Fibroblast of the conjunctiva (primary cell): ENCODE data around the gene GCFC2.
"Not testable (repeated sequence)": the region's sequence is repeated elsewhere in the genome, so short reads cannot be mapped to it uniquely, and the experiment has no call there.

Experiments used
- DNase-seq: peaks from one replicate; pipeline ENCODE4 v3.0.0-alpha.2; 2010; ENCODE audit warnings: low read depth

Gene GCFC2

GRCh38 chr2:75679556-75679955 lies 31.2 kb downstream of the GCFC2 start:
- no peak for DNase-seq

- DNase-seq, result no peak
Observed at GRCh38 chr2:75676464-75676863, 34.3 kb downstream of the GCFC2 start.

GRCh38 chr2:75675908-75676307 lies 34.8 kb downstream of the GCFC2 start:
- no peak for DNase-seq

- not testable (repeated sequence) for DNase-seq
Observed at GRCh38 chr2:75675423-75675822, 35.3 kb downstream of the GCFC2 start.

DNA sequence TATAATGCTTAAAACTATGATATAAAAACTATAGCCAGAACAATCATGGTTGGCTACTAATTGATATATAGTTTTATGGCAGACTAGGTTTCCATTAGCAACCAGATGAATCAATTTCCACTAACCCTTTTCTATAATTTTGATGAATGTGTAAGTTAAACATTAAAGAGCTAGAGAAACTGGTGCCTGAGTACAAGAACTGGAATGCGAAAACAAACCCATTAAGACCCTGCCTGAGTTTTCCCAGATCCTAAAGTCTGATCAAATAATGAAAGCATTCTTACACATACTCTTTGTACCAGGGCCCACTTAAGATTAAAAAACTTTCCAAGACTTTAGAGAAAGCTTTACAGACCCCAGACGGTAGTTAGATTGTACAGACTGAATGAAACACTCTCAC lies 42.8 kb downstream of the GCFC2 start:
- DNase-seq, result no peak

DNA sequence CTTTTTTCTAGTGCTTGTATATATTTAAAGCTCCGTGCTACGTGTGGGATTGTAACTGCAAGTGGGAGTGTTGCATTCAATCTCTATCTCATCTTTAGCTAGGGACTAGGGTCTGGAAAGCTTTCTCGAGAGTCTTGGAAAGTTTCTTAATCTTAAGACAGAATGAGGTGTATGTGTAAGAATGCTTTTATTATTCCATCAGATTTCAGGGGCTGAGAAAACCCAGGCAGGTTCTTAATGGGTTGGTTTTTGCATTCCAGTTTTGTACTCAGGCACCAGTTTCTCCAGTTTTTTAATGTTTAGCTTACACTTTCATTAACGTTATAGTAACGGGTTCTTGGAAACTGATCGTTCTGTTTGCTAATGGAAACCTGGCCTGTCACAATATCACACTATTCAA lies 43.8 kb downstream of the GCFC2 start:
- DNase-seq, result no peak

DNA sequence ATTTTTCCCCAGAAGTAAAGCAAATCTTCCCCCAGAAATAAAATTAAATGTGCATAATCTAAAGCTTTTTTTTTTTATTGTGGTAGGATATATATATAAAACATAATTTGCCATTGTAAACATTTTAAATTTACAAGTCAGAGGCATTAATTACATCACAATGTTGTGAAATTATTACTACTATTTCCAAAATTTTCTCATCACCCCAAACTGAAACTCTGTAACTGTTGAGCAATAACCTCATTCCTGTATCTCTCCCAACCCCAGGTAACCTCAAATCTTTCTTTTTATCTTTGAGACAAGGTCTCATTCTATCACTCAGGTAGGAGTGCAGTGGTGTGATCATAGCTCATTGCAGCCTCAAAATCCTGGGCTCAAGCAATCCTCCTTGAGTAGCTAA lies 52.9 kb downstream of the GCFC2 start:
- no peak for DNase-seq

- no peak for DNase-seq
Observed at GRCh38 chr2:75656563-75656962, 54.2 kb downstream of the GCFC2 start.

GRCh38 chr2:75655861-75656260 lies 54.9 kb downstream of the GCFC2 start:
- no peak for DNase-seq

- no peak for DNase-seq
Observed at GRCh38 chr2:75654012-75654411, 56.7 kb downstream of the GCFC2 start.

DNA sequence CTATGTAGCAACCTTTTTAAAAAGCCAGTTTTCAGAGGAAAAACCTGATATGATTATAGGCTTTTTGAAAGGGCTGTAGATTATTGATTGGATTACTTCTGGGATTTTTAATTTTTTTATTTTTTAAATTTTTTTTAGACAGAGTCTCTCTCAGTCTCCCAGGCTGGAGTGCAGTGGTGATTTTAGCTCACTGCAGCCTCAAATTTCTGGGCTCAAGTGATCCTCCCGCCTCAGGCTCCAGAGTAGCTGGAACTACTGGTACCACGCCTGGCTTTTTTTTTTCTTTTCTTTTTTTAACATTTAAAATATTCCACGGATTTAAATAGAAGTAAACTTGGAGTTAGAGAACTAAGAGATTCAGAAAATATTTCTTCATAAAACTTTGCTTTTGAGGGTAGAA lies 62.9 kb downstream of the GCFC2 start:
- DNase-seq, result no peak

DNA sequence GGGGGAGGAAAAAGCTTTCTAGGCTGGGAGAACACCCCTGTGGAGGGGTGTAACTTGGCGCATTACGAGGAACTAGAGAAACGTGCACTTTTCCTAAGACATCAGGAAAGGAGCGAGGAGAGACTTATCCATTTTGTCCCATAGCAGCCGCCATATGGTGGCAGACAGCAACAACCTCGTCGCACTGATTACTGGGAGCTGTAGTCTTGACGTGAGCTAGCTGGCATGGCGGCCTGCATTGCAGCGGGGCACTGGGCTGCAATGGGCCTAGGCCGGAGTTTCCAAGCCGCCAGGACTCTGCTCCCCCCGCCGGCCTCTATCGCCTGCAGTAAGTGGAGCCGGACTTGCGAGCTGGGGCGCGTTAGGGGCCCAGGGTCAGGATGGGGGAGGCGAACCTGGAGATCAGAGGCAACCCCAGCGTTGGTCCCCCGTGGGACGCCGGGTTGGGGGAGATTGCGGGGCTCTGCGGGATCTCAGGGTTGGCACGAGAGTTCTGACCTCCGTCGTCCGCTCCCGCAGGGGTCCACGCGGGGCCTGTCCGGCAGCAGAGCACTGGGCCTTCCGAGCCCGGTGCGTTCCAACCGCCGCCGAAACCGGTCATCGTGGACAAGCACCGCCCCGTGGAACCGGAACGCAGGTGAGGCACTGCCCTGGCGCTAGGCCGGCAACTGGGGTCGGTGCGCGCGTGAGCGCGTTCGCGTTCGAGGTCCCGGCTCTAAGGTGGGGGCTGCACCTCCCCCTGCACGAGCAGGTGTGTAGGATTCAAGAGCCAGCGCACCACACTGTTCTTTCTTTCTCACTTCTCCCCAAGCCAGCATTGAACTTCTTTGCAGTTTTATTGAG lies 63.9 kb downstream of the GCFC2 start, which contains the start of gene MRPL19:
TSS of gene MRPL19 (plus strand) at position 201 of the 843 bp plus-strand sequence. CDS start at position 226, 25 bp downstream.
- peak; percentile 82 for DNase-seq

GRCh38 chr2:75646090-75646582 lies 64.6 kb downstream of the GCFC2 start:
- no peak for DNase-seq

DNA sequence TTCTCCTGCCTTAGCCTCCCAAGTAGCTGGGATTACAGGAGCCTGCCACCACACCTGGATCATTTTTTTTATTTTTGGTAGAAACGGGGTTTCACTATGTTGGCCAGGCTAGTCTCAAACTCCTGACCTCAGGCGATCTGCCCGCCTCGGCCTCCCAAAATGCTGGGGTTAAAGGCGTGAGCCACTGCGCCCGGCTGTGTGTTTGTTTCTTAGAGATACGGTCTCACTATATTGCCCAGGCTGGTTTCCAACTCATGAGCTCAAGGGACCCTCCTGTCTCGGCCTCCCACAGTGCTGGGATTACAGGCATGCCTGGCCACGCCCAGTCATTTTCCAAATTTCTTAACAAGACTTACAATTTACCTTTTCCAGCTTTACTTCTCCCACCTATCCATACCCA lies 65.1 kb downstream of the GCFC2 start:
- no peak for DNase-seq

GRCh38 chr2:75643980-75644379 lies 66.7 kb downstream of the GCFC2 start:
- no peak for DNase-seq

GRCh38 chr2:75641587-75641986 lies 69.1 kb downstream of the GCFC2 start:
- no peak for DNase-seq

GRCh38 chr2:75640621-75641121 lies 70.0 kb downstream of the GCFC2 start:
- DNase-seq, result peak; percentile 62

DNA sequence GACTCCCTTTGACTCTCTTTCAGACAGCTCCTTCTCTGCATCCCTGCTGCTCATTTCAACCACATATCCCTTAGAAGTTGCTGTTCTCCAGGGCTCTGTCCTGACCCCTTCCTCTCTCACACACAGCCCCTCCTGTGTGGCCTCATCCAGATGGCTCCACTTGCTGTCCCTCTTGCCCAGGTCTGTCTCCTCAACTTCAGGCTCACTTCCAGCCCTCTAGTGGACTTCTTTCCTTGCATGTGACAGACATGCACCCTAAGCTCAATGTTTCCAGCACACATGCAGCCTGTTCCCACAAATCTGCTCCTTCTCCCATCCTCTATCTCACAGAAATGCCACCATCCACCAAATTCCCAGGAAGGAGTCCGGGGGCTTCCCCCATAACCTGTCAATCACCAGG lies 73.1 kb downstream of the GCFC2 start:
- DNase-seq, result no peak

GRCh38 chr2:75634945-75635344 lies 75.8 kb downstream of the GCFC2 start:
- no peak for DNase-seq

DNA sequence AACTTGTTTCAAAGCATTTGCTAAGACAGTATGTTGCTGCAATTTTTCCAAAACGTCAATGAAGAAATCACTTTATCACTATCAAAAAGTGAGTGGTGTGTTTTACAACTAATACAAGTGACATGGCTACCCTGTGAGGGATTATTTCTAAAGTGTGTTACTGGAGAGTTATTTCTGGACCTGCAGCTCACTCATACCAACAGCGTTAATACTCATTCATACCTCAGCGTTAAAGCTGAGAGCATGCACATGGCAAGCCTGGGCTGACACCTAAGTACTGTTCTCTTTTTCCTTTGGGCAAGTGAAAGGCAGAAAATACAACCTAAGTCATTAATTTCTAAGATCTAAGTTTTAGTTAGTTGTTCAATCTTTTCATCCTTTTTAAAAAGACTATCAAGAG lies 77.1 kb downstream of the GCFC2 start:
- no peak for DNase-seq

GRCh38 chr2:75632813-75633212 lies 77.9 kb downstream of the GCFC2 start:
- no peak for DNase-seq

DNA sequence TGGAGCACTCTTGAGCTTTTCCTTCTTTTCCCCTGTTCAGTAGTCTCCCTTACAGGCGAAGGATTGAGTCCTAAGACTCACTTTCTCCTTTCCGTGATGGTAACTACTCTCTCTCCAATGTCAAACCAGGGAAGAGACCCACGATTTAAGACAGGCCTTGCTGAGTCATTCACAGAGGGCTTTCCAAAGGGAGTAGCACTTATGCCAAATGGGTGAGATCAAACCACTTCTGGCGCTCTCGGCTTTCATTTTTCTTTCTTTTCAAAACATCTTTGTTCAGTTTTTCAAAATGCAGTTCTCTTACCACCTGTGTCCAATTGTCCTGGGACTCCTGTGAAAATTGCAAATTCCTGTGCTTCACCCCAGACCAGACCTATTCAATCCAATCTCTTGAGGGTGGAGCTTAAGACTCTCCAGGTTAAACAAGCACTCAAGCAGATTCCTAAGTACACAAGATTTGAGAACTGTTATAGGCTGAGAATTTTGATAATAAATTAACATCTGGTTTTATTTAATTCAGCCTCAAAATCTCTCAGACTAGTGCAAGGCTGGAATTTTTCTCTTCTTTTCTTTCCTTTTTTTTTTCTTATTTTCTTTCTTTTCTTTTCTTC lies 78.5 kb downstream of the GCFC2 start:
- DNase-seq, result peak; percentile 46

GRCh38 chr2:75627902-75628504 lies 82.7 kb downstream of the GCFC2 start:
- peak; percentile 71 for DNase-seq
